Smooth muscle cell (in vitro differentiated cells): ENCODE measurements around the gene ETHE1. TPM values are rescaled to one million over a fixed set of nuclear protein-coding genes. Genes with fewer than 3 reads are reported as not detected.

Experiments used
- DNase-seq: peaks from one replicate; lab custom pipeline; 2025; ENCODE audit not compliant: unreplicated experiment; lab: John Stamatoyannopoulos, UW
- H2AFZ ChIP-seq: fragments of 200-600 bp; sonication (generic); 2 replicates; pipeline ENCODE4 v1.6.0; 2016; ENCODE audit warnings: antibody characterized with exemption, low read depth, mild to moderate bottlenecking
- H3F3A ChIP-seq: fragments of 200-600 bp; sonication (generic); 2 replicates; pipeline ENCODE4 v1.6.0; 2017; ENCODE audit warnings: antibody characterized with exemption, low read depth
- H3K27ac ChIP-seq: fragments of 200-600 bp; sonication (generic); 2 replicates; pipeline ENCODE4 v1.5.1; 2016; ENCODE audit warnings: low read depth, mild to moderate bottlenecking
- H3K27me3 ChIP-seq: fragments of 200-600 bp; sonication (generic); 2 replicates; pipeline ENCODE4 v1.6.1; 2016; ENCODE audit warnings: low read depth, mild to moderate bottlenecking
- H3K36me3 ChIP-seq: fragments of 200-600 bp; sonication (generic); 2 replicates; pipeline ENCODE4 v1.5.1; 2016; ENCODE audit warnings: low read depth
- H3K4me1 ChIP-seq: fragments of 200-600 bp; sonication (generic); 2 replicates; pipeline ENCODE4 v1.5.1; 2016; ENCODE audit warnings: low read depth
- H3K4me2 ChIP-seq: fragments of 200-600 bp; sonication (generic); 2 replicates; pipeline ENCODE4 v1.6.0; 2016; ENCODE audit warnings: mild to moderate bottlenecking
- H3K4me3 ChIP-seq: fragments of 200-600 bp; sonication (generic); 2 replicates; pipeline ENCODE4 v1.5.1; 2016; ENCODE audit warnings: mild to moderate bottlenecking
- H3K79me2 ChIP-seq: fragments of 200-600 bp; sonication (generic); 2 replicates; pipeline ENCODE4 v1.6.0; 2016; ENCODE audit warnings: low read depth, mild to moderate bottlenecking
- H3K9ac ChIP-seq: fragments of 200-600 bp; sonication (generic); 2 replicates; pipeline ENCODE4 v1.6.0; 2016; ENCODE audit warnings: low read depth
- H3K9me3 ChIP-seq: fragments of 200-600 bp; sonication (generic); replicated peaks from 2 replicates; pipeline ENCODE4 v1.5.1; 2016; ENCODE audit warnings: low read depth
- H4K20me1 ChIP-seq: fragments of 200-600 bp; sonication (generic); 2 replicates; pipeline ENCODE4 v1.6.0; 2016; ENCODE audit warnings: low read depth
- WGBS: methylation state at CpG from one replicate; pipeline ENCODE4 v1.1.7; 2016; ENCODE audit warnings: low lambda C conversion rate; 5-methylcytosine and 5-hydroxymethylcytosine counted together
- polyA plus RNA-seq: library from polyadenylated mRNA; unstranded; fragments of >200 nt; fragmentation: Nextera tagmentation; extraction: Ambion mirVana; gene quantifications from 2 replicates; pipeline ENCODE4 v1.2.1, GENCODE V29; 2016
- total RNA-seq: library from RNA; depleted of rRNA; stranded (reverse); fragments of >200 nt; gene quantifications from 2 replicates; pipeline ENCODE4 v1.2.3, GENCODE V29; 2014
- TF ChIP-seq, protein P1 (sequence below): fragments of 200-600 bp; sonication (generic); IDR thresholded peaks from 2 replicates; pipeline ENCODE4 v1.5.1; 2017; ENCODE audit warnings: borderline replicate concordance, mild to moderate bottlenecking, antibody characterized with exemption; ENCODE audit not compliant: insufficient read depth, poor library complexity, severe bottlenecking

The ETHE1 gene
- total and polyA plus RNA-seq, 2 experiments from 2014 or later: 61.1 to 61.4 TPM

DNA sequence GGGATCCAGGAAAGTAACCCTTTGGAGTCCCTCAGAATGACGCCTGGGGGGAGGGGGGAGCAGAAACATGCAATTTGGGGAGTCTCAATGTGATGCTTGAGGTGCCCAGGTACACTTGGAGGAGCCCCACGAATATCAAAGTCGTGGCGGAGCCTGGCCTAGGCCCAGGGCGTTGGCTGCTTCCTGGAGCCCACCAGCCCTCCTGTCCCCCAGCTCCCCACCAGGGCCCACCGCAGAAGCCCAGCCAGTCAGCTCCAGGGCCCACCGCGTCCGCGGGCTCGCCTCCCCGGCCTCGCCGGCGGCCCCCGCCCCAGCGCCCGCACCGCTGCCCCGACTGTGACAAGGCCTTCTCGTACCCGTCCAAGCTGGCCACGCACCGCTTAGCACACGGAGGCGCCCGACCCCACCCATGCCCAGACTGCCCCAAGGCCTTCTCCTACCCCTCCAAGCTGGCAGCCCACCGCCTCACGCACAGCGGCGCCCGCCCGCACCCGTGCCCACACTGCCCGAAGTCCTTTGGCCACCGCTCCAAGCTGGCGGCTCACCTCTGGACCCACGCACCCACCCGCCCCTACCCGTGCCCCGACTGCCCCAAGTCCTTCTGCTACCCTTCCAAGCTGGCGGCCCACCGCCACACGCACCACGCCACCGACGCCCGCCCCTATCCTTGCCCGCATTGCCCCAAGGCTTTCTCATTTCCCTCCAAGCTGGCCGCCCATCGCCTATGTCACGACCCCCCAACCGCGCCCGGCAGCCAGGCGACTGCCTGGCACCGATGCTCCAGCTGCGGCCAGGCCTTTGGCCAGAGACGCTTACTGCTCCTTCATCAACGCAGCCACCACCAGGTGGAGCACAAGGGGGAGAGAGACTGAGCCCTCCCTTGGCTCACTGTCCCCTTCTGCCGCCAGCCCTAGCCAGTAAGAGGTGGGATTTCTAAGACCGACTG is 8.1 kb upstream of the ETHE1 start:
- no peak overlapping the region for H3K27ac ChIP-seq
- H3K27me3 ChIP-seq: no peaks in the 10 kb centered on the region
- H3K4me1 ChIP-seq: peaks cover 4% of the 10 kb centered on the region
- TF ChIP-seq, protein P1, sequence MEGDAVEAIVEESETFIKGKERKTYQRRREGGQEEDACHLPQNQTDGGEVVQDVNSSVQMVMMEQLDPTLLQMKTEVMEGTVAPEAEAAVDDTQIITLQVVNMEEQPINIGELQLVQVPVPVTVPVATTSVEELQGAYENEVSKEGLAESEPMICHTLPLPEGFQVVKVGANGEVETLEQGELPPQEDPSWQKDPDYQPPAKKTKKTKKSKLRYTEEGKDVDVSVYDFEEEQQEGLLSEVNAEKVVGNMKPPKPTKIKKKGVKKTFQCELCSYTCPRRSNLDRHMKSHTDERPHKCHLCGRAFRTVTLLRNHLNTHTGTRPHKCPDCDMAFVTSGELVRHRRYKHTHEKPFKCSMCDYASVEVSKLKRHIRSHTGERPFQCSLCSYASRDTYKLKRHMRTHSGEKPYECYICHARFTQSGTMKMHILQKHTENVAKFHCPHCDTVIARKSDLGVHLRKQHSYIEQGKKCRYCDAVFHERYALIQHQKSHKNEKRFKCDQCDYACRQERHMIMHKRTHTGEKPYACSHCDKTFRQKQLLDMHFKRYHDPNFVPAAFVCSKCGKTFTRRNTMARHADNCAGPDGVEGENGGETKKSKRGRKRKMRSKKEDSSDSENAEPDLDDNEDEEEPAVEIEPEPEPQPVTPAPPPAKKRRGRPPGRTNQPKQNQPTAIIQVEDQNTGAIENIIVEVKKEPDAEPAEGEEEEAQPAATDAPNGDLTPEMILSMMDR: peak; percentile 44
- H3K4me3 ChIP-seq: no peak overlapping the region
- no peaks in the 10 kb centered on the region for H3F3A ChIP-seq
- no peaks in the 10 kb centered on the region for H3K9me3 ChIP-seq
- no peak overlapping the region for H3K9ac ChIP-seq
- H3K36me3 ChIP-seq: peaks cover 14% of the 10 kb centered on the region
- WGBS: 65% methylated on average over 30 of the region's 62 CpGs
- DNase-seq: peak; percentile 3
- no peak overlapping the region for H3K4me2 ChIP-seq
- H2AFZ ChIP-seq: no peak overlapping the region
- H4K20me1 ChIP-seq: no peaks in the 10 kb centered on the region
- no peaks in the 10 kb centered on the region for H3K79me2 ChIP-seq

DNA sequence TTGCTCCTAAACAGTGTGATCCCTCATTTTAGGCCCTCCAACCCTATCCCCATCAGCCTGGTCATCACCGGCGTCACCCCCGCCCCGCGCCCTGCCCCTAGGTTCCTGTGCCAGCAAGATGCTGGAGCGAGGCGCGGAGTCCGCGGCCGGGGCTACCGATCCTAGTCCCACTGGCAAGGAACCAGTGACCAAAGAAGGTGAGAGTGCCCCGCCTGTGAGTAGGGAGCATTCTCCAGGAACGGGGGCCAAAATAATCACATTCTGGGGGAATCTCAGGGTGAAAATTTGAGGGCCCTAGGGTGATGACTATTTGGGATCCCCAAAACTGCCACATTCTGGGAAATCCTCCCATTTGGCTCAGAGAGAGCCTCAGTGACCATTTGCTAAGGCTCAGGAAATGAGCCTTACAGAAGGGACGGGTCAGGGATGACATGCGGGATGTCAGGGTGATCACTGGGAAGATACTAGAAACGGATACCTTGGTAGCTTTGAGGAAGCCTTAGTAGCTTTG is 7.4 kb upstream of the ETHE1 start:
- no peaks in the 10 kb centered on the region for H4K20me1 ChIP-seq
- TF ChIP-seq, protein P1: no peak
- no peak for DNase-seq
- peak overlapping the region; percentile 85 for H3K4me2 ChIP-seq
- H3K79me2 ChIP-seq: no peaks in the 10 kb centered on the region
- H2AFZ ChIP-seq: peak overlapping the region; percentile 58
- H3K4me3 ChIP-seq: peak overlapping the region; percentile 53
- peaks cover 14% of the 10 kb centered on the region for H3K36me3 ChIP-seq
- WGBS: 27% methylated on average over 17 of the region's 17 CpGs
- no peak overlapping the region for H3K9ac ChIP-seq
- H3K27ac ChIP-seq: peak overlapping the region; percentile 31
- H3K9me3 ChIP-seq: no peaks in the 10 kb centered on the region
- no peaks in the 10 kb centered on the region for H3K27me3 ChIP-seq
- H3K4me1 ChIP-seq: peaks cover 4% of the 10 kb centered on the region
- no peaks in the 10 kb centered on the region for H3F3A ChIP-seq

DNA sequence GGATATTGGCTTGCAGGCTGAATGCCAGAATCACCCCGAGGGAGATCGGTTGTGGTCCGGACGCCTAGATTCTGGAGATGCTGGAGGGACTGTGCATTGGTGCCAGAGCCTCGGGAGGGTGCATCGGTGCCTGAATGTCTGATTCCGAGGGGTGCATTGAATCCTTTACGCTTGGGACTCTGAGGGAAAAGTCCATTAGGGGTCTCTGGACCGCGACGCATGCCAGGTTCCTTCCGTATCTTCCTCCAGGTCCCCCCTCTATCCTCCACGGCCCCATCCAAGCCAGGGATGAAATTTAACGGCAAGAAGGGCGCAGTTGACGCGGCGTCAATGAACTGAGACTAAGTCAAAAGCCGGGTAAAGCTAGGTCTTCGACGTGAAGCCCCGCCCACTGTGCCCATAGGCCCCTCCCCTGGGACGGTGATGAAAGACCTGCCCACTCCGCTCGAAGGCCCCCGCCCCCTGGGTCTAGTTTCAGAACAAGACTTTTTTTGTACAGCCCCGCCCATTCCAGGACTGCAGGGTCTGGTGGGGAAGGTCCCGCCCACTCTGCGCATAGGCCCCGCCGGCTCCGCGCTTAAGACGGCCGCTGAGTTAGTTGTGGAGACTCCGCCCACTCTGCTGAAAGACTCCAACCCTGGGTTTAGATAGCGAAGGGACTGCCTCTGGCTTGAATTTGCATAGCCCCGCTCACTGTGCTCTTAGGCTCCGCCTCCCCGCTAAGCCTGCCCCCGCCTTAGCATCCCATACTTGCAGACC is 6.7 kb upstream of the ETHE1 start:
- Histone ChIP-seq H3K36me3 (peaks cover 9% of the 10 kb centered on the region), H3K9me3 (no peaks in the 10 kb centered on the region), H2AFZ (no peak overlapping the region), H3K27ac (peak overlapping the region; percentile 31), H4K20me1 (no peaks in the 10 kb centered on the region), H3F3A (no peaks in the 10 kb centered on the region), H3K27me3 (no peaks in the 10 kb centered on the region), H3K4me2 (peak overlapping the region; percentile 85), H3K79me2 (no peaks in the 10 kb centered on the region), H3K9ac (no peak overlapping the region), H3K4me3 (peak overlapping the region; percentile 53), H3K4me1 (peaks cover 4% of the 10 kb centered on the region)
- TF ChIP-seq, protein P1: no peak
- DNase-seq: peak; percentile 95
- WGBS: 1% methylated on average over 41 of the region's 41 CpGs
